GM12892 (cell line): ENCODE measurements around the gene PPM1E.

Source experiments
- POLR2A ChIP-seq: IDR thresholded peaks from 2 replicates; pipeline ENCODE4 v1.6.1; 2011; ENCODE audit warnings: low read depth, low read length, control low read depth
- POLR2AphosphoS5 ChIP-seq: IDR thresholded peaks from 2 replicates; pipeline ENCODE4 v1.6.1; 2011; ENCODE audit warnings: low read depth, low read length, control low read depth
- TAF1 ChIP-seq: IDR thresholded peaks from 2 replicates; pipeline ENCODE4 v1.6.1; 2011; ENCODE audit warnings: low read depth, mild to moderate bottlenecking, control low read depth, low read length, borderline replicate concordance

DNA sequence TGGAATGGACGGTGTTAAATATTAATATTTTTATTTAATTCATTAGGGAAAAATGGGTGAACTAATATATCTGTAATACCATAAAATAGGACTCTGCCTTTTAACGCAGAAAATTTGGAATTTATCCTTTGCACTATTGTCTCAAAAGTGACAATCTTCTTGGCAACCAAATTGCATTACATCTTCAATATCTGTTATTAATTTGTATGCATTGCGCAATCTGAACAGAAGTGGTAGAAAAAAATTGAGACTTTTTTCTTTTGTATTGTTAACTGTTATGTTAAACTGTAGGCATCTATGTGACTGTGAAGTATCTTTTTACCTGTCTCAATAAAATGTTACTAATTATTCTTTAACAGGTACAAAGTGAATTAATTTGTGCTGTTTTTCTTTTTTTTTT lies 55.6 kb downstream of the PPM1E start:
- TF ChIP-seq POLR2A (no peak), POLR2AphosphoS5 (no peak), TAF1 (no peak)
